Measurements from ENCODE around the gene PDE11A. TPM values are rescaled to one million over a fixed set of nuclear protein-coding genes. Genes with fewer than 3 reads are reported as not detected.

The PDE11A gene
- polyA plus RNA-seq, 2 of the 4 experiments (the other 2 are of a cell fraction): 3.6 to 5.6 TPM

- CTCF ChIA-PET: interaction anchor here (2.1 kb wide), 1 partner anchor 11 kb away, joined by 9 read pairs; no protein-coding TSS in a partner anchor
- whole genome bisulfite sequencing (ENCODE audit: missing lambda C conversion rate): 60% methylated on average over 1 of the region's 1 CpG
- H3K4me3 ChIP-seq: no peak overlapping the region
- no peak overlapping the region for H3K4me2 ChIP-seq
- H3K9me3 ChIP-seq: no peaks in the 10 kb centered on the region
- no peak overlapping the region for H3K27ac ChIP-seq
- no peak for TF ChIP-seq ZNF302 (CRISPR knock-in tag; IDR thresholded peaks at IDR 0.05)
- TF ChIP-seq USF2 (IDR thresholded peaks at IDR 0.05): no peak
- no peak for TF ChIP-seq SMC3 (IDR thresholded peaks at IDR 0.05)
- no peak for TF ChIP-seq EHF (CRISPR knock-in tag; IDR thresholded peaks at IDR 0.05)
- TF ChIP-seq CBX2 (IDR thresholded peaks at IDR 0.05; ENCODE audit: borderline replicate concordance, low read depth): no peak
- no peak for TF ChIP-seq EP300 (IDR thresholded peaks at IDR 0.05)
- no peak for TF ChIP-seq CEBPB (IDR thresholded peaks at IDR 0.05)
- no peak for TF ChIP-seq NPAS2 (CRISPR knock-in tag; IDR thresholded peaks at IDR 0.05; ENCODE audit: borderline replicate concordance)
- no peak for ATAC-seq
- FAIRE-seq: no peak
- POLR2A ChIA-PET: no interaction called here
- H3K4me1 ChIP-seq: no peaks in the 10 kb centered on the region
- no peak for DNase-seq (ENCODE audit: low read depth in 1 of 2, low spot score in 1 of 2)
Measured at GRCh38 chr2:177917169-177917568, 155.4 kb downstream of the PDE11A start.

- Histone ChIP-seq H3K4me1 (no peaks in the 10 kb centered on the region), H3K4me2 (no peak overlapping the region), H3K4me3 (no peak overlapping the region), H3K27ac (no peak overlapping the region), H3K9me3 (no peaks in the 10 kb centered on the region)
- 43% methylated on average over 4 of the region's 4 CpGs for WGBS (ENCODE audit: missing lambda C conversion rate)
- FAIRE-seq: no peak
- ChIA-PET POLR2A (no interaction called here), CTCF (interaction anchor here (1.3 kb wide), 1 partner anchor 10 kb away, joined by 10 read pairs; no protein-coding TSS in a partner anchor)
- no peak for DNase-seq (ENCODE audit: low read depth in 1 of 2, low spot score in 1 of 2)
- TF ChIP-seq EHF (CRISPR knock-in tag; IDR thresholded peaks at IDR 0.05) (no peak), FOSL2 (IDR thresholded peaks at IDR 0.05) (no peak), FOSL2 (CRISPR knock-in tag; IDR thresholded peaks at IDR 0.05) (no peak), TFCP2L1 (CRISPR knock-in tag; IDR thresholded peaks at IDR 0.05) (no peak), HEYL (CRISPR knock-in tag; IDR thresholded peaks at IDR 0.05) (no peak), MYC (IDR thresholded peaks at IDR 0.05; ENCODE audit: borderline replicate concordance, low read length) (no peak), EP300 (IDR thresholded peaks at IDR 0.05) (no peak), ATOH8 (CRISPR knock-in tag; IDR thresholded peaks at IDR 0.05; ENCODE audit: low read depth) (no peak), RAD21 (conservative IDR thresholded peaks at IDR 0.05 in 1 of 2, IDR thresholded peaks at IDR 0.05 in 1 of 2) (no peak), KDM1A (IDR thresholded peaks at IDR 0.05; ENCODE audit: low read depth) (no peak), PHF8 (IDR thresholded peaks at IDR 0.05; ENCODE audit: borderline replicate concordance, low read depth) (no peak), ELK1 (IDR thresholded peaks at IDR 0.05; ENCODE audit: low read depth, low read length) (no peak), RARB (CRISPR knock-in tag; IDR thresholded peaks at IDR 0.05) (no peak), CHD2 (IDR thresholded peaks at IDR 0.05; ENCODE audit: low read length, partially characterized antibody) (no peak), ESRRA (IDR thresholded peaks at IDR 0.05; ENCODE audit: borderline replicate concordance, low read length) (no peak), SMC3 (IDR thresholded peaks at IDR 0.05) (no peak)
- ATAC-seq: no peak
Measured at GRCh38 chr2:177916342-177916741, 156.2 kb downstream of the PDE11A start.

- Histone ChIP-seq H3K4me2 (no peak overlapping the region), H3K9me3 (no peaks in the 10 kb centered on the region), H3K4me1 (no peaks in the 10 kb centered on the region), H3K4me3 (no peak overlapping the region), H3K27ac (no peak overlapping the region)
- CTCF ChIA-PET: no interaction called here
- WGBS (ENCODE audit: missing lambda C conversion rate): 81% methylated on average over 1 of the region's 1 CpG
- DNase-seq (ENCODE audit: low read depth in 1 of 2, low spot score in 1 of 2) (no peak), FAIRE-seq (no peak), ATAC-seq (no peak)
- POLR2A ChIA-PET: no interaction called here
- TF ChIP-seq HMGXB4 (CRISPR knock-in tag; IDR thresholded peaks at IDR 0.05; ENCODE audit: borderline replicate concordance): no peak
- TF ChIP-seq HOXB13 (CRISPR knock-in tag; IDR thresholded peaks at IDR 0.05; ENCODE audit: low read depth): no peak
- no peak for TF ChIP-seq ELK1 (IDR thresholded peaks at IDR 0.05; ENCODE audit: low read depth, low read length)
- no peak for TF ChIP-seq RAD21 (conservative IDR thresholded peaks at IDR 0.05 in 1 of 2, IDR thresholded peaks at IDR 0.05 in 1 of 2)
- no peak for TF ChIP-seq FOXS1 (CRISPR knock-in tag; IDR thresholded peaks at IDR 0.05)
- TF ChIP-seq ESRRA (IDR thresholded peaks at IDR 0.05; ENCODE audit: borderline replicate concordance, low read length): no peak
- TF ChIP-seq HDAC2 (IDR thresholded peaks at IDR 0.05): no peak
- TF ChIP-seq BCL3 (IDR thresholded peaks at IDR 0.05): no peak
- no peak for TF ChIP-seq NPAS2 (CRISPR knock-in tag; IDR thresholded peaks at IDR 0.05; ENCODE audit: borderline replicate concordance)
Measured at GRCh38 chr2:177914247-177914646, 158.3 kb downstream of the PDE11A start.

All from A549 (cell line).